GM19238 (cell line): ENCODE measurements around the gene RAD51B.
"Not testable (repeated sequence)": the region's sequence is repeated elsewhere in the genome, so short reads cannot be mapped to it uniquely, and the experiment has no call there.

Source experiments
- DNase-seq: peaks from one replicate; pipeline ENCODE4 v3.0.0; 2011; ENCODE audit warnings: low spot score; ENCODE audit not compliant: insufficient read length

Gene RAD51B

GRCh38 chr14:68109132-68109900 lies 289.7 kb downstream of the RAD51B start:
- no peak for DNase-seq

- DNase-seq, result no peak
Observed at GRCh38 chr14:68111097-68111852, 291.7 kb downstream of the RAD51B start.

GRCh38 chr14:68111853-68112270 lies 292.3 kb downstream of the RAD51B start:
- no peak for DNase-seq

GRCh38 chr14:68112442-68112841 lies 292.9 kb downstream of the RAD51B start:
- no peak for DNase-seq

GRCh38 chr14:68113343-68113930 lies 293.9 kb downstream of the RAD51B start:
- no peak for DNase-seq

- not testable (repeated sequence) for DNase-seq
Observed at GRCh38 chr14:68115952-68116351, 296.4 kb downstream of the RAD51B start.

GRCh38 chr14:68122651-68123050 lies 303.1 kb downstream of the RAD51B start:
- no peak for DNase-seq

GRCh38 chr14:68124050-68124449 lies 304.5 kb downstream of the RAD51B start:
- DNase-seq, result no peak

GRCh38 chr14:68124979-68125731 lies 305.6 kb downstream of the RAD51B start:
- no peak for DNase-seq

- DNase-seq, result no peak
Observed at GRCh38 chr14:68127166-68127565, 307.6 kb downstream of the RAD51B start.

- DNase-seq, result no peak
Observed at GRCh38 chr14:68131907-68132306, 312.3 kb downstream of the RAD51B start.

GRCh38 chr14:68132563-68133121 lies 313.1 kb downstream of the RAD51B start:
- DNase-seq, result no peak

- DNase-seq, result no peak
Observed at GRCh38 chr14:68133856-68134255, 314.3 kb downstream of the RAD51B start.

- DNase-seq, result no peak
Observed at GRCh38 chr14:68135028-68135427, 315.4 kb downstream of the RAD51B start.

- no peak for DNase-seq
Observed at GRCh38 chr14:68135566-68135965, 316.0 kb downstream of the RAD51B start.

GRCh38 chr14:68137704-68138619 lies 318.4 kb downstream of the RAD51B start:
- no peak for DNase-seq

GRCh38 chr14:68139431-68140075 lies 320.0 kb downstream of the RAD51B start:
- DNase-seq, result no peak

- DNase-seq, result no peak
Observed at GRCh38 chr14:68140076-68140741, 320.6 kb downstream of the RAD51B start.

GRCh38 chr14:68140806-68141205 lies 321.2 kb downstream of the RAD51B start:
- DNase-seq, result no peak
